GM18861 (cell line): ENCODE data around the gene TTC28.

ENCODE experiments used
- ATAC-seq: cut with Tn5 transposase; IDR thresholded peaks from one replicate; pipeline ENCODE4 v1.9.1; 2021; ENCODE audit not compliant: unreplicated experiment

The TTC28 gene

GRCh38 chr22:27980424-27981148, 699.1 kb downstream of the TTC28 start:
- no peak for ATAC-seq

- no peak for ATAC-seq
These were observed 700.8 kb downstream of the TTC28 start for GRCh38 chr22:27978802-27979201.

- no peak for ATAC-seq
These were observed 701.3 kb downstream of the TTC28 start for GRCh38 chr22:27978317-27978716.

GRCh38 chr22:27976586-27976985, 703.1 kb downstream of the TTC28 start:
- ATAC-seq = no peak

GRCh38 chr22:27975381-27976013, 704.1 kb downstream of the TTC28 start:
- ATAC-seq = no peak

- no peak for ATAC-seq
These were observed 705.8 kb downstream of the TTC28 start for GRCh38 chr22:27973846-27974245.

GRCh38 chr22:27972732-27973698, 706.6 kb downstream of the TTC28 start:
- ATAC-seq = no peak

- no peak for ATAC-seq
These were observed 707.7 kb downstream of the TTC28 start for GRCh38 chr22:27971926-27972325.

GRCh38 chr22:27970596-27971220, 708.9 kb downstream of the TTC28 start:
- no peak for ATAC-seq

- ATAC-seq = no peak
These were observed 713.2 kb downstream of the TTC28 start for GRCh38 chr22:27966168-27967064.

GRCh38 chr22:27962268-27963044, 717.2 kb downstream of the TTC28 start:
- ATAC-seq = no peak

- ATAC-seq = no peak
These were observed 718.0 kb downstream of the TTC28 start for GRCh38 chr22:27961680-27962079.

GRCh38 chr22:27961182-27961581, 718.5 kb downstream of the TTC28 start:
- ATAC-seq = no peak

GRCh38 chr22:27959335-27960090, 720.1 kb downstream of the TTC28 start:
- no peak for ATAC-seq

GRCh38 chr22:27952779-27953178, 726.9 kb downstream of the TTC28 start:
- no peak for ATAC-seq

GRCh38 chr22:27952091-27952490, 727.5 kb downstream of the TTC28 start:
- ATAC-seq = no peak

GRCh38 chr22:27949421-27949820, 730.2 kb downstream of the TTC28 start:
- ATAC-seq = no peak

GRCh38 chr22:27948569-27948968, 731.1 kb downstream of the TTC28 start:
- ATAC-seq = no peak

GRCh38 chr22:27947448-27947847, 732.2 kb downstream of the TTC28 start:
- no peak for ATAC-seq
